BJ (cell line): ENCODE results near the gene PCDH9. TPM values are rescaled to one million over a fixed set of nuclear protein-coding genes. Genes with fewer than 3 reads are reported as not detected.

Experiments
- CTCF ChIA-PET: fragments of 350-600 bp; formaldehyde crosslinking; extraction: SDS; loops from one replicate; lab custom pipeline; 2021; ENCODE audit warnings: antibody characterized with exemption, inconsistent platforms; lab: Yijun Ruan, JAX
- POLR2A ChIA-PET: fragments of 300-600 bp; sonication (Branson Sonifier 250); formaldehyde crosslinking; extraction: SDS; loops from one replicate; lab custom pipeline; 2021; ENCODE audit warnings: antibody characterized with exemption; lab: Charles Lee
- DNase-seq: peaks from one replicate; pipeline ENCODE4 v3.0.0-alpha.2; 2011; ENCODE audit warnings: low read depth
- H3K27me3 ChIP-seq: 2 replicates; pipeline ENCODE4 v1.6.0; 2011; ENCODE audit warnings: low read length; ENCODE audit not compliant: control insufficient read depth, insufficient read depth
- H3K36me3 ChIP-seq: 2 replicates; pipeline ENCODE4 v1.5.1; 2011; ENCODE audit warnings: low read length; ENCODE audit not compliant: control insufficient read depth, insufficient read depth
- H3K4me3 ChIP-seq: 2 replicates; pipeline ENCODE4 v1.5.1; 2011; ENCODE audit warnings: low read depth, mild to moderate bottlenecking, control low read depth, low read length
- CTCF ChIP-seq: IDR thresholded peaks from 2 replicates; pipeline ENCODE4 v1.5.1; 2011; ENCODE audit warnings: low read depth, mild to moderate bottlenecking, control low read depth, inconsistent platforms, low read length, moderate library complexity; ENCODE audit not compliant: insufficient read depth
- polyA plus RNA-seq: library from polyadenylated mRNA; depleted of rRNA; stranded (reverse); fragments of >200 nt; gene quantifications from 2 replicates; pipeline ENCODE4 v1.2.3, GENCODE V29; 2011

PCDH9 gene
- polyA plus RNA-seq, 1 experiment: 2.3 TPM

DNA sequence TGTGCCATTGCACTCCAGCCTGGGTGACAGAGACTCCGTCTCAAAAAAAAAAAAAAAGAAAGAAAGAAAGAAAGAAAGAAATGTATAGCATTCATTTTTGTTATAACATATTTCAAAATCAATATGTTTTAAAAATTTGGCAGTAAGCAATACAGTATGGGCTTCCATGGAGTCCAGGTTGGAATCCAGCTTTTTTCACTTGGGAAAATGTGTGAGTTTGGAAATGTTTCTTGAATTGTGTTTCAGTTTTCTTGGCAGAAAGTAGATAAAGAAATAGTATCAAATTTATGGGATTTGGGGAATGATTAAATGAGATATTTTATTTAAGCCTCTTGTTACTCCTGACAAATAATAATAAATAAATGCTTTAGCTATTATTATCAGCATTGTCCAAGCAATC is 225.6 kb downstream of the PCDH9 start:
- TF ChIP-seq CTCF: no peak
- DNase-seq: no peak
- H3K4me3 ChIP-seq: no peak overlapping the region
- CTCF ChIA-PET: interaction anchor here (0.6 kb wide), 1 partner anchor 376 kb away, joined by 3 read pairs; no protein-coding TSS in a partner anchor
- no peaks in the 10 kb centered on the region for H3K36me3 ChIP-seq
- POLR2A ChIA-PET: no interaction called here
- H3K27me3 ChIP-seq: no peaks in the 10 kb centered on the region

GRCh38 chr13:67003743-67004142 is 226.4 kb downstream of the PCDH9 start:
- Histone ChIP-seq H3K36me3 (no peaks in the 10 kb centered on the region), H3K4me3 (no peak overlapping the region), H3K27me3 (no peaks in the 10 kb centered on the region)
- ChIA-PET POLR2A (no interaction called here), CTCF (no interaction called here)
- DNase-seq: no peak
- no peak for TF ChIP-seq CTCF

GRCh38 chr13:67001363-67001762 is 228.8 kb downstream of the PCDH9 start:
- ChIA-PET CTCF (no interaction called here), POLR2A (no interaction called here)
- no peak for DNase-seq
- Histone ChIP-seq H3K36me3 (no peaks in the 10 kb centered on the region), H3K4me3 (no peak overlapping the region), H3K27me3 (no peaks in the 10 kb centered on the region)
- TF ChIP-seq CTCF: no peak

- CTCF ChIA-PET: no interaction called here
- peak; percentile 22 for DNase-seq
Observed at GRCh38 chr13:66996503-66996902, 233.6 kb downstream of the PCDH9 start.

GRCh38 chr13:66995203-66995611 is 234.9 kb downstream of the PCDH9 start:
- no peaks in the 10 kb centered on the region for H3K27me3 ChIP-seq
- TF ChIP-seq CTCF: no peak
- CTCF ChIA-PET: interaction anchor here (1.2 kb wide), 1 partner anchor 10 kb away, joined by 3 read pairs; no protein-coding TSS in a partner anchor
- H3K36me3 ChIP-seq: no peaks in the 10 kb centered on the region
- no peak for DNase-seq
- no peak overlapping the region for H3K4me3 ChIP-seq
- POLR2A ChIA-PET: no interaction called here

More at GRCh38 chr13:66996503-66996902, 233.6 kb downstream of the PCDH9 start:
- H3K36me3 ChIP-seq: no peaks in the 10 kb centered on the region
- POLR2A ChIA-PET: no interaction called here
- no peaks in the 10 kb centered on the region for H3K27me3 ChIP-seq
- TF ChIP-seq CTCF: no peak
- no peak overlapping the region for H3K4me3 ChIP-seq
